Activated effector memory CD4-positive, alpha-beta T cell treated with anti-CD3 and anti-CD28 coated beads, Interleukin-2, amount 50 U/mL, for 16 hours (primary cell): ENCODE measurements around the gene UBE4A.
"Not testable (repeated sequence)": the region's sequence is repeated elsewhere in the genome, so short reads cannot be mapped to it uniquely, and the experiment has no call there.

ENCODE experiments used
- DNase-seq: peaks from one replicate; pipeline ENCODE4 v3.0.0-alpha.2; 2020

The UBE4A gene

DNA sequence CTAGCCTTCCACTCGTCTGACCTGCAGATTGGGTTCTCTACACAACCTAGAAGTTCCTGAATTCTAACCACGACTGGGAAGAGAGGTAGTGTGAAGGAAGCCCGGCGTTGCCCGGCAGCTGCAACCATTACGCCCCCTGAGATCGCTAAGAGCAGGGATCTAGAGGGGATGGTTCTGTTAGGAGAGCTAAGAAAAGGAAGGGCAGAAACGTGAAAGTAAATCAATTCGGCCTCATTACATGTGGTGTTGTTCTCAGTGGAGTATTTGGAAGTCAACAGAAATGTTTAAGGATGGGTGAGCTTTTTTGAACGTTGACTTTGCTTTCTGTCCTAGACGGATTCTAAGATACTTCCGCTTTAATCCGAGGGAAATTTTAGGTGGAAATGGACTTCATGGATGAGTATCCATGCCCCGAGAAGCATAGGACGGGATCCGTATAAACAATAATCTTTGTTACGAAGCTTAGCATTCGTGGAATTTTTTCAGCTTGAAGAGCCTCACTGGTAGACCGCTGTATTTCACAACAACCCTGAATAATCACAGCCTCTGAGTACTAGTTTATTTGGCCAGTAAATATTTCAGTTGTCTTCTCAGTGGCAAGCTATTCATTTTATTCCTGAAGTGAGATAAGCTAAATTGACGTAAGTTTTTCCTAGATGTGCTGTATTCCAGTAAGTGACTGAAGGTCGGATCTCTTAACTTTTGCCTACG, 42.6 kb downstream of the UBE4A start:
- no peak for DNase-seq

- DNase-seq = not testable (repeated sequence)
Observed at GRCh38 chr11:118402594-118402993, 43.2 kb downstream of the UBE4A start.

DNA sequence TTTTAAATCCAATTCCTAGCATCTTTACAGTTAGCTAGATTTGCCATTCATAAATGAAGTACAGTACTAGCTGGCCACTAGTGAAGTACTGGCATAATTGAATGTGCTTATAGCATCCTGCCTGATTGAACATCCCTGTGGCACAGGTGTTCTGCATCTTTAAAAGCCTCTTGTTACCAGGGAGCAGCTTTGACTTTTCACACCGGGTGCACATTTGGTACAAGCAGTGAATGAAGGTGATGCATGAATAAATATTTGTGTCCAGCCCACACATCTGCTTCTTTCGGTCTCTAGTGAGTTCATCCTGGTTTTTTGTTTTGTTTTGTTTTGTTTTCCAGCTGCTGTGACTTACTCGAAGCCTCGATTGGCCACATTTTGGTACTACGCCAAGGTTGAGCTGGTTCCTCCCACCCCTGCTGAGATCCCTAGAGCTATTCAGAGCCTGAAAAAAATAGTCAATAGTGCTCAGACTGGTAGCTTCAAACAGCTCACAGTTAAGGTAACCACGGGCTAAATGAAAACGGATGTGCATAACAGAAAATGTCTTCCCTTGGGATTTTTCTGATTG, 47.3 kb downstream of the UBE4A start:
- no peak for DNase-seq

GRCh38 chr11:118410055-118410745, 50.8 kb downstream of the UBE4A start:
- DNase-seq = no peak

- no peak for DNase-seq
Observed at GRCh38 chr11:118411530-118411929, 52.1 kb downstream of the UBE4A start.

GRCh38 chr11:118412921-118413320, 53.5 kb downstream of the UBE4A start:
- DNase-seq = no peak

- no peak for DNase-seq
Observed at GRCh38 chr11:118415062-118415738, 55.8 kb downstream of the UBE4A start.

DNA sequence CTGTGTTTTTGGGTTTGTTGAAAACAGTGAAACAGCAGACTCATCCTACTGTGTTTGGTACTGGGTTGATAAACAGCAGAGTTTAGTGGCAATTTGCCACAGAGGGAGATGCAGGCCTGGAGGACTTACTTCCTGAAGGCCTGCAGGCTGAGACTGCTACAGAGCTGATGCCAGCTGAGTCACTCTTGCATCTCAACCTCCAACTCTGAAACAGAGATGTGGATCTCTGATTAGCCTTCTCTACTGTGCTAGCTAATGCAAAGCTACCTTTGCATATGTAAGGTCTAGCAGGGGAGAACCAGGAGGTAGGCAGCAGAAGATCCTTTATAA, 56.3 kb downstream of the UBE4A start:
- no peak for DNase-seq

GRCh38 chr11:118416900-118417299, 57.5 kb downstream of the UBE4A start:
- DNase-seq = not testable (repeated sequence)

DNA sequence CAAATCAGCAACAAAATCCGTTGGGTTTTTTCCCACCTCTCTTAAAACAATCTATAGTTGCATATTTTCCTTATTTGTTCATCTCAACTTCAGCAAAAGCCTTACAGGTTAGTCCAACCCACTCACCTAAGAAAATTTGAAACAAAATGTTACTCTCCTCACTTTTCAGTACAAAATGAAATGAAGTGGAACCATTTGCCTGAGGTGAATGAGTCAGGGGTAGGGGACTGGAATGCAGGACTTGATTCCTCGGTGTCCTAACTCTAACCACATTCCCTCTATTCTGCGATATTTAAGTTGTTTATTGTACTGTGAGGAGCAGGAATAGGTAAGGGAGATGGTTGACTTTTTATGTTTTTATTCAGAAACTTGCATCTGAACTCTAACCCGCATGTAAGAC, 58.4 kb downstream of the UBE4A start:
- DNase-seq = no peak

- DNase-seq = no peak
Observed at GRCh38 chr11:118418766-118419165, 59.4 kb downstream of the UBE4A start.

GRCh38 chr11:118427707-118428106, 68.3 kb downstream of the UBE4A start:
- no peak for DNase-seq

- DNase-seq = no peak
Observed at GRCh38 chr11:118430956-118431355, 71.6 kb downstream of the UBE4A start.

GRCh38 chr11:118434123-118434552, 74.7 kb downstream of the UBE4A start:
- DNase-seq = no peak

GRCh38 chr11:118434553-118435289, 75.3 kb downstream of the UBE4A start:
- peak; percentile 78 for DNase-seq

DNA sequence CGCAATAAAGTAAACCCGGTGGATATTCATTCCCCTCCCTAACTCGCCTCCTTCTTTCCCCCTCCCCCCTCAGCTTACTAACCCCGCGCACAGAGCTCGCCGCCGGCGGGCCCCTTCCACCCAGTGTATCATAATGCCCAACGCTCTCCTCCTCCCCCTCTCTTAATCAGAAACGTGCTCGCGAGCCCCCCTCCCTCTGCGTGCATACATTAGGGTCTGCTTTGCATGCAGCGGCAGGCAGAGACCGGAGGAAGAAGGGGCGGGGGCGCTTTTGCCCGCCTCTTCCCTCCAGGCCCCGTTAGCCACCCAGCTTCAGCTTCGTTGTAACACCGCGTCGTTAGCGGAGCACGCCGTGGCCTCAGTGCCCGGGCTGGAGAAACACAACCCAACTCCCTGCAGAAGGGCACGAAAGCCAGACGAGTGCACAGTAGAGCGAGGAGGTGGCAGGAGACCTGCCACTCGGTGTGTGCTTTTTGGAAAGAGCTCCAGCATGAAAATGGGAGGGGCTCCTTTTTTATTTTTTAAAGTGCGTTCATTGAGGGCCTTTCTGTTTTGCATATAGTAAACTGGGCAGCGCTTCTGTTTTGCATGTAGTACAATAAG, 76.0 kb downstream of the UBE4A start:
- peak; percentile 87 for DNase-seq

- peak; percentile 97 for DNase-seq
Observed at GRCh38 chr11:118435893-118436624, 76.7 kb downstream of the UBE4A start, which contains the start of gene KMT2A. Gene KMT2A, plus strand, starts transcription at chr11:118436492. Its CDS starts 21 bp downstream, at chr11:118436513.

DNA sequence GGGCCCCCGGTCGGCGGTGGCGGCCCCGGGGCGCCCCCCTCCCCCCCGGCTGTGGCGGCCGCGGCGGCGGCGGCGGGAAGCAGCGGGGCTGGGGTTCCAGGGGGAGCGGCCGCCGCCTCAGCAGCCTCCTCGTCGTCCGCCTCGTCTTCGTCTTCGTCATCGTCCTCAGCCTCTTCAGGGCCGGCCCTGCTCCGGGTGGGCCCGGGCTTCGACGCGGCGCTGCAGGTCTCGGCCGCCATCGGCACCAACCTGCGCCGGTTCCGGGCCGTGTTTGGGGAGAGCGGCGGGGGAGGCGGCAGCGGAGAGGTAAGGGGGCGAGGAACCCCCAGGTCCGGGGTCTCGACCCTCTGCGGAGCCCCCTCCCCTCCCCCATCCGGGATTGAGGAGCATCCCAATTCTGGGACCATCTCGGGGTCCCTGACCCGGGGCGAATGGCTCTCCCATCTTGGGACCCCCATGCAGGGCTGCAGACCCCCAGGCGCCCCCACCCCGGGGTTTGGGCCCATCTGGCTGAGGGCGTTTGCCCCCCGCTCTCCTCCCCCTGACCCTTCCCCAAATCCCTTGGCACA, 77.3 kb downstream of the UBE4A start:
- DNase-seq = peak; percentile 84

DNA sequence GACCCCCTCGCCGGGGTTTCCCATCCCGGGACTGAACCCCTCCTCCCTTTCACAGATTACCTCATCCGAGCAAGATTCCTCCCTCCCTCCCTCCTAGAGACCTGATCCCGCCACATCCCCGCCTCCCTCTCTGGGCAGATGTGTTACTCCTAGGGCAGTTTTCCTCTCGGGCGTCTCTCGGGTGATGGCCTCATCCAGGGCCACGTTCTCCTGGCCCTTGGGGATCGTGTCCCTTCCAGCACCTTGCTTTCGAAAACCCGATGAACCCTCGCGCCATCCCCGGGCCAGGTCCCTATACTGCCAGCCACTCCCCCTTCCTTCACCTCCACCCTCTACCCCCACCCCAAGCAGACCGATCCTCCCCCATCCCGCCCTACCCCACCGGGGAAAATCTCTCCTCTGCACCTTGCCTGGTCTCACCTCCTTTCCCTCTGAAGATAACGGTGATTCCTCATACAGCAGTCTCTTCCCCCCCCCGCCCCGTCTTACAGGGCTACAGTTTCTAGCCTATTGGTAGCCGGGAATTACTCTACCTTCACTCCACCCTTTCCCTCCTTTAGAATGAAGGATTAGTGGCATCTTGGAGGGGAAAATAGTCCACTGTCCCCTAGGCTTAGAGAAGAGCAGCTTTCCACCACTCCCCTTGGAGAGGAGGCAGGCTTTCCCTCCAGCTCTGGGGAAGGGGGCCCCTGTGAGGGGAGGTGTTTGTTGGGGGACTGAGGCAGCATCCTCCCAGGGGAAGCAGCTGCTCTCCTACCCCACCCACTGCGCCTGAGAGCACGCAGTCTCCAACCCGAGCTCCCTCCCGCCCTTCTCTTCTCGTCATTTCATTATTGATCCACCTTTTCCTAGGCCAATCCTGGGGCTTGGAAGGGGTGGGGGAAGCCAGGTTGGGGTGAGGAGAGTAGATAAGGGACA, 78.1 kb downstream of the UBE4A start:
- DNase-seq = peak; percentile 83

GRCh38 chr11:118438314-118438931, 79.0 kb downstream of the UBE4A start:
- DNase-seq = peak; percentile 84
